Aorta (tissue), 5 donors: ENCODE results near the gene RDH12. TPM values are rescaled to one million over a fixed set of nuclear protein-coding genes. Genes with fewer than 3 reads are reported as not detected.

Experiments
- ATAC-seq: fragments of 200-7000 bp; cut with Tn5 transposase; one replicate; pipeline ENCODE4 v1.9.1; 2022; ENCODE audit warnings: moderate library complexity; ENCODE audit not compliant: low FRiP score
- DNase-seq, 2 donors: peaks; one replicate each; pipeline ENCODE4 v3.0.0-alpha.2; 2020
- H3K27ac ChIP-seq, 2 donors: one replicate each; pipeline ENCODE4 v1.5.1; 2013; ENCODE audit warnings: low read length in 2 of 2, mild to moderate bottlenecking in 2 of 2, moderate library complexity in 2 of 2, control low read depth in 1 of 2, inconsistent platforms in 1 of 2, low read depth in 1 of 2
- H3K27me3 ChIP-seq, 2 donors: one replicate each; pipeline ENCODE4 v1.6.1; 2013; ENCODE audit warnings: control low read depth in 1 of 2, low read length in 1 of 2, mild to moderate bottlenecking in 1 of 2, moderate library complexity in 1 of 2; ENCODE audit not compliant: insufficient read depth in 2 of 2, control insufficient read depth in 1 of 2
- H3K36me3 ChIP-seq, 2 donors: one replicate each; pipeline ENCODE4 v1.6.1; 2013; ENCODE audit warnings: control low read depth in 1 of 2, low read length in 1 of 2, mild to moderate bottlenecking in 1 of 2; ENCODE audit not compliant: insufficient read depth in 2 of 2, control insufficient read depth in 1 of 2
- H3K4me1 ChIP-seq, 2 donors: one replicate each; pipeline ENCODE4 v1.6.1; 2013; ENCODE audit warnings: low read length in 2 of 2, control low read depth in 1 of 2, mild to moderate bottlenecking in 1 of 2, moderate library complexity in 1 of 2; ENCODE audit not compliant: insufficient read depth in 2 of 2, control insufficient read depth in 1 of 2
- H3K4me3 ChIP-seq, 2 donors: one replicate each; pipeline ENCODE4 v1.5.1; 2013; ENCODE audit warnings: low read length in 2 of 2, control low read depth in 1 of 2, mild to moderate bottlenecking in 1 of 2
- H3K9me3 ChIP-seq: one replicate; pipeline ENCODE4 v1.6.1; 2013; ENCODE audit warnings: mild to moderate bottlenecking, low read length; ENCODE audit not compliant: control insufficient read depth
- WGBS, 2 donors: extraction: QIAGEN DNeasy Blood & Tissue Kit; methylation state at CpG; one replicate each; pipeline ENCODE4 v1.1.7; 2013; 5-methylcytosine and 5-hydroxymethylcytosine counted together
- intact Hi-C, 2 donors: fragments of 100-400 bp; cut with DNase I; formaldehyde crosslinking; loops; one replicate each; pipeline versions ENCODE4 v1.14.2 to v1.15.0; 2022
- polyA plus RNA-seq, 2 donors: library from polyadenylated mRNA; stranded (reverse); fragments of 200-250 nt; gene quantifications; one replicate each; pipeline ENCODE4 v1.2.3, GENCODE V29; 2013
- total RNA-seq, 2 donors: library from RNA; stranded (reverse); fragmentation: NEBNext Ultra II Directional; extraction: Animal tissue kit (Norgen Biotek cat#: 25700); gene quantifications; one replicate each; pipeline ENCODE4 v1.2.1, GENCODE V29; 2021
- donor health status: healthy with polysubstance abuse.
- donor health status: Bipolar disorder and iron deficiency.
- donor health status: DM: no; HTN: no; CAD: no.
- donor health status: DM: no; HTN: no; CAD: no.
- donor health status: DM: yes; HTN: yes; CAD: no.

The RDH12 gene
- total and polyA plus RNA-seq, 4 donors: 0.50 TPM; not detected in 3

DNA sequence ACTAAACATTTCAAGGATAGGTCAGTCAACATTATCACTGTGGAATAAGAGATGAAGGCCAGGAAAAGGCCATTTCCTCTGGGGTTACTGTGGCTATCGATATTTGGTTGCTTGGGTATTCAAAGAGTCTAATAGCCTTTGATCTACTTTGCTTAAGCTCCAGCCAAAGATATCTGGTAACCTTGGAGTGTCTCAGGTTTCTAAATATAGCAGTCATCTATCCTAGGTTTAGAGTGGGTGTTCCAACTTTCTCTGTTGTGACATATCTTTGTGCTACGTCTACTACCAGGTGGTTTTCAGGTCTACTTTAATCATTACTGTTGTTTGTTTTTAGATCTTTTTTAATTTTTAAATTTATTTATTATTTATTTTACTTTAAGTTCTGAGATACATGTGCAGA, 42.4 kb downstream of the RDH12 start:
- intact Hi-C loops: no loop called here
- no peaks in the 10 kb centered on the region for H3K9me3 ChIP-seq
- H3K27ac ChIP-seq: no peak overlapping the region
- DNase-seq (no peak), ATAC-seq (no peak)
- no peak overlapping the region for H3K4me3 ChIP-seq
- no peaks in the 10 kb centered on the region for H3K4me1 ChIP-seq
- no peaks in the 10 kb centered on the region for H3K27me3 ChIP-seq
- H3K36me3 ChIP-seq: peaks cover 3 to 6% of the 10 kb centered on the region in 2 donors
- WGBS, 2 donors: 71 to 78% methylated on average over 2 of the region's 2 CpGs

DNA sequence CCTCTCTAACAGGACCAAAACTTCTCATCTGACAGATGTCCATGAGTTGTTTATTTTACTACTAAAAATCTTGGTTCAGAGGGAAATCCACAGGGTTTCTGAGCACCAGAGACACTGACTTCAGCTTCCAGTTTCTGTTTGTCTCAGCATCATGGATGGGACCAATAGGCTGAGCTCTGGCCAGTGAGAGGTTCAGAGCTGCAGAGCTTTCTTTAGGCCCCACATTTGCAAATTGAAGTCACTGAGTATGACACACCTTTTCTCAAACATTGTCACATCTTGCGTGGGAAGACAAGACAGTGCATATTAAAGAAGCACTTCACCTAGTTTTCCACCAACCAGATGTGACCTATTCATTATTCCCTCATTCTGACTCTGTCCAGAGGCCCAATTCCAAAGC, 45.2 kb downstream of the RDH12 start:
- Histone ChIP-seq H3K9me3 (no peaks in the 10 kb centered on the region), H3K4me1 (no peaks in the 10 kb centered on the region), H3K27me3 (no peaks in the 10 kb centered on the region), H3K36me3 (peaks cover 3 to 19% of the 10 kb centered on the region in 2 donors), H3K27ac (no peak overlapping the region), H3K4me3 (no peak overlapping the region)
- DNase-seq (no peak), ATAC-seq (no peak)
- 96 to 100% methylated on average over 1 of the region's 1 CpG for whole genome bisulfite sequencing, 2 donors
- intact Hi-C loops: no loop called here

DNA sequence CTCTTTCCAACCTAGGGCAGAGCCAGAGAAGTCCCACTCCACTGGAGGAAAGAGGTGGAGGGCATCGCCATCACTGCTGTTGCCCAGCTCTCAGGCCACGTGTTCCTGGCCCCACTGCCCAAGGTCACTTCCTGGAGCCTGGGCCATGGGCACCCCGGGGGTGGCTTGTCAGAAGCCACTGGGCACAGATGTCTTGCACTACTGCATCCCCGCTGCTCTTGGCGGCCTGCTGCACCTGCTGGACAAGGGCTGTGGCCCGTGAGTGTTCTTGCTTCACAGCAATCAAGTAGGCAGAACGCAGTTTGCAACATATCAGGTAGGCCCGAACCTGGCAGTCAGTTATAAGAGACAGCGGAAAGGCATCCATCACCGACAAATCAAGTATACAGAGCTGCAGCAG, 46.6 kb downstream of the RDH12 start:
- 92 to 95% methylated on average over 10 of the region's 10 CpGs for WGBS, 2 donors
- ATAC-seq (no peak), DNase-seq (no peak)
- no peak overlapping the region for H3K27ac ChIP-seq
- no peaks in the 10 kb centered on the region for H3K4me1 ChIP-seq
- H3K9me3 ChIP-seq: no peaks in the 10 kb centered on the region
- no peaks in the 10 kb centered on the region for H3K27me3 ChIP-seq
- H3K36me3 ChIP-seq: peaks cover 3 to 21% of the 10 kb centered on the region in 2 donors
- H3K4me3 ChIP-seq: no peak overlapping the region
- intact Hi-C loops: no loop called here

DNA sequence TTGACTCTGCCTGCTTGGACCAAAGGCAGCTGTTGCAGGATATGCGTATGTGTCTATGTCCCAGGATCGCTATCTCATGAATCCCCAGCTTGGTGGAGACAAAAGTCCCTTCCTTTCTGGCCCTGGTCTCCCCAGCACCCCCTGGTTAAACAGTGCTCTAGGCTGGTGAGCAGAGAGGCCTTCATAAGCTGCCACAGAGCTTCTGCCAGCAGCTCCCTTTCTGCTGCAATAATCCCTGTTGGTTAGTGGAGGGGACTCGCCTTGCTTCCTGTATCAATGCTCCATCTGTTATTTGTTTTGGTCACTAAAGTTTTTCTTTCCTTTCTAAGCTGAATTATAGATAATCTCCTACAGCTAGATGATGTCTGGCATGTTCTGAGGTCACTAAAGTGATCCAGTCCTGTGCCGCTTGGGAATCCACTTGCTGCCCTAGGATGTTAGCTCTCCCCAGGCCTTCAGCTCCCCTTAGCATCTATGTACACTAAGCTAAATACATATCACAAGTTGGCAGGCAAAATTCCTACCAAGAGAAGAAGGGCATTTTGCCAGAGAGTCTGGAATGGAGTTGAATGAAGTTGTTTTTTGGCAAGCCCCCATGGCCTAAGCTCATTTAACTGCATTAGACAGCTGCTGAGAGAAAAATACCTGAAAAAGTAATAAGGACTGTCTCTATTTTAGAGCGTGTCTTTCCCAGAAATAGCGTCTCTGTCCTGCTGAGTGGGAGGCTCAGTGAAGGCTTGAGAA, 47.8 kb downstream of the RDH12 start:
- WGBS, 2 donors: 59 to 70% methylated on average over 6 of the region's 6 CpGs
- DNase-seq (no peak), ATAC-seq (no peak)
- Histone ChIP-seq H3K4me3 (no peak overlapping the region), H3K9me3 (no peaks in the 10 kb centered on the region), H3K27ac (no peak overlapping the region), H3K36me3 (peaks cover 3 to 22% of the 10 kb centered on the region in 2 donors), H3K4me1 (no peaks in the 10 kb centered on the region), H3K27me3 (no peaks in the 10 kb centered on the region)
- intact Hi-C loops: no loop called here

DNA sequence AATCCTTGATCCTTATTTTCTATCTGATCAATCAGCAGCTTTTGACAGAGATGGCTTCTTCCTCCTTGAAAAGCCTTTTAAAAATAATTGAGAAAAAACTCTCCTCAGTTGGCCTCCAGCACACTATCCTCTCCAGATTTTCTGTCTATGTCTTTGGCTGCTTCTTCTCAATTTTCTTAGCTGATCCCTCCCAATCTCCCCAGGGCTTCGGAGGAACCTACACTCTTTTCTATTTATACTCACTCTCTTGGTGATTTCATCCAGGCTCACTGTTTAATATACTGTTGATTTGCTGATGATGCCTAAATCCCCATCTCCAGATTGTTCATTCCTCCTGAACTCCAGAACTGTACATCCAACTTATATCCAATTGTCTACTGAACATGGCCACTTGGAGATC, 54.8 kb downstream of the RDH12 start:
- H3K27ac ChIP-seq: no peak overlapping the region
- DNase-seq (no peak), ATAC-seq (no peak)
- H3K4me3 ChIP-seq: no peak overlapping the region
- no peaks in the 10 kb centered on the region for H3K27me3 ChIP-seq
- H3K4me1 ChIP-seq: no peaks in the 10 kb centered on the region
- H3K36me3 ChIP-seq: peaks cover 13 to 14% of the 10 kb centered on the region in 2 donors
- 87 to 90% methylated on average over 1 of the region's 1 CpG for WGBS, 2 donors
- H3K9me3 ChIP-seq: no peaks in the 10 kb centered on the region
- intact Hi-C loops: no loop called here

GRCh38 chr14:67757175-67757574, 55.5 kb downstream of the RDH12 start:
- DNase-seq (no peak), ATAC-seq (no peak)
- H3K4me3 ChIP-seq: no peak overlapping the region
- WGBS, 2 donors: 88 to 92% methylated on average over 3 of the region's 3 CpGs
- no peak overlapping the region for H3K27ac ChIP-seq
- H3K9me3 ChIP-seq: no peaks in the 10 kb centered on the region
- intact Hi-C loops: no loop called here
- H3K4me1 ChIP-seq: no peaks in the 10 kb centered on the region
- no peaks in the 10 kb centered on the region for H3K27me3 ChIP-seq
- peaks cover 14% of the 10 kb centered on the region in 2 donors for H3K36me3 ChIP-seq

- H3K27me3 ChIP-seq: no peaks in the 10 kb centered on the region
- H3K9me3 ChIP-seq: no peaks in the 10 kb centered on the region
- DNase-seq (no peak), ATAC-seq (no peak)
- no peaks in the 10 kb centered on the region for H3K4me1 ChIP-seq
- peaks cover 9 to 14% of the 10 kb centered on the region in 2 donors for H3K36me3 ChIP-seq
- intact Hi-C loops: no loop called here
- 88 to 90% methylated on average over 2 of the region's 2 CpGs for WGBS, 2 donors
- H3K4me3 ChIP-seq: no peak overlapping the region
- no peak overlapping the region for H3K27ac ChIP-seq
These were observed 58.2 kb downstream of the RDH12 start for GRCh38 chr14:67759916-67760315.

DNA sequence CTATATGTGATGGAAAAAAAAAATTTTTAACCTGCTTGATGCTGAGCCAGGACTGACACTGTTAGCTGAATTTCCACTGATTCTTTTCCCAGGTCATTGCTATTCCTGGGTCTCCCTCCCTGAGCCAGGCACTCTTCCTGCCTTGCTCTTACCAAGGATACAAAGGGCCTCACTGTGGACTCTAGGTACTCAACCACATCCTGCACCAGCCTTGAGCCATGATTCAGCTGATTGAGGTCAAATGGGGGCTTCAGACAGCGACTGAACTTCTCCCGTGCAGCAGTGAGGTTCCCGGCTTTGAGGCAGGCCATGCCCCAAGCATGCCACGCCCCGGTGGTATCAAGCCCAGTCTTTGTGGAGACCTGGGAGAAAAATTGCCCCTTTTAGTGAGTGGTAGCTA, 60.4 kb downstream of the RDH12 start:
- Histone ChIP-seq H3K27me3 (no peaks in the 10 kb centered on the region), H3K4me3 (no peak overlapping the region), H3K4me1 (no peaks in the 10 kb centered on the region), H3K36me3 (peaks cover 8 to 16% of the 10 kb centered on the region in 2 donors), H3K27ac (no peak overlapping the region), H3K9me3 (no peaks in the 10 kb centered on the region)
- DNase-seq (no peak), ATAC-seq (no peak)
- 89 to 91% methylated on average over 5 of the region's 5 CpGs for WGBS, 2 donors
- intact Hi-C loops: no loop called here

GRCh38 chr14:67763158-67763822, 61.6 kb downstream of the RDH12 start:
- 85% methylated on average over 4 of the region's 4 CpGs for WGBS, 2 donors

More at GRCh38 chr14:67763158-67763822, 61.6 kb downstream of the RDH12 start:
- ATAC-seq (no peak), DNase-seq (no peak)
- intact Hi-C loops: no loop called here
- H3K9me3 ChIP-seq: no peaks in the 10 kb centered on the region
- H3K27ac ChIP-seq: no peak overlapping the region
- H3K36me3 ChIP-seq: peaks cover 12 to 16% of the 10 kb centered on the region in 2 donors
- H3K4me1 ChIP-seq: no peaks in the 10 kb centered on the region
- H3K4me3 ChIP-seq: no peak overlapping the region
- no peaks in the 10 kb centered on the region for H3K27me3 ChIP-seq
